Measurements from ENCODE around the gene SPEN. TPM values are rescaled to one million over a fixed set of nuclear protein-coding genes. Genes with fewer than 3 reads are reported as not detected.

The SPEN gene
- total and polyA plus RNA-seq, 10 of the 15 experiments (the other 5 are each of a cell fraction or from before 2014, with no cell fraction given) = 5.2 to 58.7 (median 20.1) TPM

DNA sequence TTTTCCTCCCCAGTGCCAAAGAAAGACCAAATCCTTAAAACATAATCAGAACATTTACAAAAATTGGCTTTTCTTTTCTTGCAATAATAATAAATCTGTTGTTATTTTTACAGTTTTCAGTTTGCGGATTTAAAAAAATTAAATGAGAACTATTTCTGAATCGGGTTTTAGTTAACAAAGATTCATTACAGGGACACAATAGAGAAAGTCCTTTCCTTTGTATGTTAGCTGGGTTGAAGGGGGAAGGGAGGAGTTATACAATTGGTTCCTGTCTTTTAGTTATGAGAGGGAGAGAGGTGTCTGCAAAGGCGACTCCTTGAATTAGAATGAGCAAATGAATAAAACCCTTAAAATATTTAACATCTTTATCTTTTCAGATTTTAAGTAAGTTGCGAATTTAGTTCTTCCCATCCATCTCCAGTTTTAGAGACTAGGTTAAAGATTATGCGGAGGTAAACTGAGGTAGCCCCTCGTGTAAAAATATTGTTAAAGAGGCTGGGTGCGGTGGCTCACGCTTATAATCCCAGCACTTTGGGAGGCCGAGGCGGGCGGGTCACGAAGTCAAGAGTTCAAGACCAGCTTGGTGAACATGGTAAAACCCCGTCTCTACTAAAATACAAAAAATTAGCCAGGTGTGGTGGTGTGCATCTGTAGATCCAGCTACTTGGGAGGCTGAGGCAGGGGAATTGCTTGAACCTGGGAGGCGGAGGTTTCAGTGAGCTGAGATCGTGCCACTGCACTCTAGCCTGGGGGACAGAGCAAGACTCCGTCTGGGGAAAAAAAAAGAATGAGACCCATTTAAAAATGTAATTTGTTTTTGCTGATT, 3.9 kb downstream of the SPEN start:
- no peak overlapping the region for H2AFZ ChIP-seq (ENCODE audit: control insufficient read depth, low read depth, low read length)
- H4K20me1 ChIP-seq (ENCODE audit: control insufficient read depth, insufficient read depth) = no peaks in the 10 kb centered on the region
- 21% methylated on average over 16 of the region's 16 CpGs for WGBS (ENCODE audit: insufficient coverage, insufficient replicate concordance, low lambda C conversion rate, missing lambda C conversion rate)
- ChIA-PET POLR2A (interaction anchor here (1.1 to 6.1 kb wide), 6 partner anchors 14 to 113 kb away, joined by 3 to 75 read pairs (median 4); no protein-coding TSS in a partner anchor), CTCF (interaction anchor here (1.0 to 2.4 kb wide), 5 partner anchors 11 to 142 kb away, joined by 3 to 8 read pairs (median 4); no protein-coding TSS in a partner anchor), SMC1A (ENCODE audit: uncharacterized antibody, unreplicated experiment) (interaction anchor here (0.8 to 4.8 kb wide), 21 partner anchors 9 to 156 kb away, joined by 3 to 15 read pairs (median 5); no protein-coding TSS in a partner anchor), RAD21 (ENCODE audit: unreplicated experiment) (interaction anchor here (0.8 to 6.2 kb wide), 11 partner anchors 14 to 124 kb away, joined by 3 to 55 read pairs (median 7); partner anchors contain the start of gene ZBTB17)
- no peaks in the 10 kb centered on the region for H3K9me3 ChIP-seq (replicated peaks; ENCODE audit: control insufficient read depth, insufficient read depth, low read length)
- no peak for TF ChIP-seq ZNF384 (IDR thresholded peaks at IDR 0.05; ENCODE audit: borderline replicate concordance, low read depth, low read length)
- no peak for TF ChIP-seq POLR2A (IDR thresholded peaks at IDR 0.05; ENCODE audit: low read depth, low read length)
- TF ChIP-seq ZNF217 (IDR thresholded peaks at IDR 0.05) = 0 out of 2 replicates have a peak, but pooled peaks have one; percentile 27
- no peak for TF ChIP-seq SIX5 (IDR thresholded peaks at IDR 0.05; ENCODE audit: low read depth, low read length, severe bottlenecking)
- TF ChIP-seq HDGF (IDR thresholded peaks at IDR 0.05) = 0 out of 2 replicates have a peak, but pooled peaks have one; percentile 60
- 0 out of 4 replicates have a peak, but pooled peaks of 1 of the 2 experiments have one; percentile 14 for TF ChIP-seq IKZF2 (IDR thresholded peaks at IDR 0.05)
- TF ChIP-seq, protein P1, sequence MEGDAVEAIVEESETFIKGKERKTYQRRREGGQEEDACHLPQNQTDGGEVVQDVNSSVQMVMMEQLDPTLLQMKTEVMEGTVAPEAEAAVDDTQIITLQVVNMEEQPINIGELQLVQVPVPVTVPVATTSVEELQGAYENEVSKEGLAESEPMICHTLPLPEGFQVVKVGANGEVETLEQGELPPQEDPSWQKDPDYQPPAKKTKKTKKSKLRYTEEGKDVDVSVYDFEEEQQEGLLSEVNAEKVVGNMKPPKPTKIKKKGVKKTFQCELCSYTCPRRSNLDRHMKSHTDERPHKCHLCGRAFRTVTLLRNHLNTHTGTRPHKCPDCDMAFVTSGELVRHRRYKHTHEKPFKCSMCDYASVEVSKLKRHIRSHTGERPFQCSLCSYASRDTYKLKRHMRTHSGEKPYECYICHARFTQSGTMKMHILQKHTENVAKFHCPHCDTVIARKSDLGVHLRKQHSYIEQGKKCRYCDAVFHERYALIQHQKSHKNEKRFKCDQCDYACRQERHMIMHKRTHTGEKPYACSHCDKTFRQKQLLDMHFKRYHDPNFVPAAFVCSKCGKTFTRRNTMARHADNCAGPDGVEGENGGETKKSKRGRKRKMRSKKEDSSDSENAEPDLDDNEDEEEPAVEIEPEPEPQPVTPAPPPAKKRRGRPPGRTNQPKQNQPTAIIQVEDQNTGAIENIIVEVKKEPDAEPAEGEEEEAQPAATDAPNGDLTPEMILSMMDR (IDR thresholded peaks at IDR 0.05 in 2 of 3, conservative IDR thresholded peaks at IDR 0.05 in 1 of 3; ENCODE audit: control insufficient read depth in 2 of 3, extremely low read depth in 1 of 3, insufficient read depth in 1 of 3, low read depth in 3 of 3, low read length in 3 of 3) = no peak
- 0 out of 2 replicates have a peak, but pooled peaks have one; percentile 45 for TF ChIP-seq NBN (IDR thresholded peaks at IDR 0.05)
- peak; percentile 34; the same call in 1 of the 2 replicates for TF ChIP-seq IKZF1 (conservative IDR thresholded peaks at IDR 0.05)
- 0 out of 2 replicates have a peak, but pooled peaks have one; percentile 10 for TF ChIP-seq FOXM1 (IDR thresholded peaks at IDR 0.05; ENCODE audit: low read depth, low read length)
- TF ChIP-seq, protein P2, sequence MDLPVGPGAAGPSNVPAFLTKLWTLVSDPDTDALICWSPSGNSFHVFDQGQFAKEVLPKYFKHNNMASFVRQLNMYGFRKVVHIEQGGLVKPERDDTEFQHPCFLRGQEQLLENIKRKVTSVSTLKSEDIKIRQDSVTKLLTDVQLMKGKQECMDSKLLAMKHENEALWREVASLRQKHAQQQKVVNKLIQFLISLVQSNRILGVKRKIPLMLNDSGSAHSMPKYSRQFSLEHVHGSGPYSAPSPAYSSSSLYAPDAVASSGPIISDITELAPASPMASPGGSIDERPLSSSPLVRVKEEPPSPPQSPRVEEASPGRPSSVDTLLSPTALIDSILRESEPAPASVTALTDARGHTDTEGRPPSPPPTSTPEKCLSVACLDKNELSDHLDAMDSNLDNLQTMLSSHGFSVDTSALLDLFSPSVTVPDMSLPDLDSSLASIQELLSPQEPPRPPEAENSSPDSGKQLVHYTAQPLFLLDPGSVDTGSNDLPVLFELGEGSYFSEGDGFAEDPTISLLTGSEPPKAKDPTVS (IDR thresholded peaks at IDR 0.05; ENCODE audit: low read depth, low read length) = no peak
- H3K27ac ChIP-seq (ENCODE audit: control insufficient read depth, insufficient read depth) = peak overlapping the region; percentile 86
- no peak for FAIRE-seq
- H3K9ac ChIP-seq (ENCODE audit: control insufficient read depth, insufficient read depth, low read length) = peak overlapping the region; percentile 57
- BruUV-seq (replicated peaks) = no TSS peak
- H3K36me3 ChIP-seq (ENCODE audit: control insufficient read depth in 2 of 2, insufficient read depth in 2 of 2, low read length in 1 of 2) = no peaks in the 10 kb centered on the region
- H3K4me3 ChIP-seq = peak overlapping the region; percentile 68
- H3K4me1 ChIP-seq (ENCODE audit: control insufficient read depth, insufficient read depth, low read length) = no peaks in the 10 kb centered on the region; the same call in 1 of the 2 replicates
- ATAC-seq = no peak
- peak overlapping the region; percentile 94 for H3K4me2 ChIP-seq (ENCODE audit: control insufficient read depth, insufficient read depth)
- DNase-seq (ENCODE audit: low read depth, low spot score) = no peak
- no peaks in the 10 kb centered on the region for H3K27me3 ChIP-seq (replicated peaks in 1 of 2; ENCODE audit: control insufficient read depth in 2 of 2, insufficient read depth in 2 of 2, low read length in 1 of 2)
- intact Hi-C loops (cut with micrococcal nuclease; ENCODE audit: unreplicated experiment) = loop anchor here (2.0 kb wide), 1 partner anchor 65 kb away; no protein-coding TSS in a partner anchor
- in situ Hi-C loops (cut with MboI) = no loop called here
- peaks cover 95% of the 10 kb centered on the region for H3K79me2 ChIP-seq (ENCODE audit: control insufficient read depth, insufficient read depth, low read length)
